ENCODE data around the gene ZDHHC3.
A peak's percentile ranks its signal among the peaks of the same experiment; 100 is the strongest.
"Not testable (repeated sequence)": the region's sequence is repeated elsewhere in the genome, so short reads cannot be mapped to it uniquely, and the experiment has no call there.

ZDHHC3 gene

GRCh38 chr3:44995142-44995770 lies 19.3 kb upstream of the ZDHHC3 start:
- DNase-seq (ENCODE audit: low spot score): no peak

- peak; percentile 58 for DNase-seq (ENCODE audit: low spot score)
These were observed 17.7 kb upstream of the ZDHHC3 start for GRCh38 chr3:44993471-44994205.

GRCh38 chr3:44992555-44993470 lies 16.8 kb upstream of the ZDHHC3 start:
- no peak for DNase-seq (ENCODE audit: low spot score)

GRCh38 chr3:44991326-44991725 lies 15.4 kb upstream of the ZDHHC3 start:
- DNase-seq (ENCODE audit: low spot score): peak; percentile 15

- DNase-seq (ENCODE audit: low spot score): no peak
These were observed 13.8 kb upstream of the ZDHHC3 start for GRCh38 chr3:44989636-44990373.

- no peak for DNase-seq (ENCODE audit: low spot score)
These were observed 13.2 kb upstream of the ZDHHC3 start for GRCh38 chr3:44989141-44989540.

GRCh38 chr3:44988073-44988472 lies 12.1 kb upstream of the ZDHHC3 start:
- no peak for DNase-seq (ENCODE audit: low spot score)

- no peak for DNase-seq (ENCODE audit: low spot score)
These were observed 11.4 kb upstream of the ZDHHC3 start for GRCh38 chr3:44987332-44987731.

- not testable (repeated sequence) for DNase-seq (ENCODE audit: low spot score)
These were observed 10.4 kb upstream of the ZDHHC3 start for GRCh38 chr3:44986330-44986729.

- DNase-seq (ENCODE audit: low spot score): no peak
These were observed 8.4 kb upstream of the ZDHHC3 start for GRCh38 chr3:44984335-44984734.

GRCh38 chr3:44983484-44983941 lies 7.5 kb upstream of the ZDHHC3 start:
- no peak for DNase-seq (ENCODE audit: low spot score)

GRCh38 chr3:44982817-44983216 lies 6.8 kb upstream of the ZDHHC3 start:
- no peak for DNase-seq (ENCODE audit: low spot score)

GRCh38 chr3:44981751-44982150 lies 5.8 kb upstream of the ZDHHC3 start:
- no peak for DNase-seq (ENCODE audit: low spot score)

- DNase-seq (ENCODE audit: low spot score): no peak
These were observed 5.2 kb upstream of the ZDHHC3 start for GRCh38 chr3:44981220-44981619.

GRCh38 chr3:44974416-44974815 lies 1.6 kb downstream of the ZDHHC3 start:
- no peak for DNase-seq (ENCODE audit: low spot score)

GRCh38 chr3:44970926-44971490 lies 5.0 kb downstream of the ZDHHC3 start:
- DNase-seq (ENCODE audit: low spot score): no peak

GRCh38 chr3:44969828-44970179 lies 6.2 kb downstream of the ZDHHC3 start:
- no peak for DNase-seq (ENCODE audit: low spot score)

GRCh38 chr3:44969154-44969827 lies 6.7 kb downstream of the ZDHHC3 start:
- no peak for DNase-seq (ENCODE audit: low spot score)

GRCh38 chr3:44968447-44968858 lies 7.5 kb downstream of the ZDHHC3 start:
- no peak for DNase-seq (ENCODE audit: low spot score)

- peak; percentile 50 for DNase-seq (ENCODE audit: low spot score)
These were observed 9.1 kb downstream of the ZDHHC3 start for GRCh38 chr3:44966795-44967278.

GRCh38 chr3:44965165-44965564 lies 10.8 kb downstream of the ZDHHC3 start:
- no peak for DNase-seq (ENCODE audit: low spot score)

All from SW480 (cell line).